B cell (primary cell): Measurements from ENCODE around the gene POLDIP3. TPM values are rescaled to one million over a fixed set of nuclear protein-coding genes. Genes with fewer than 3 reads are reported as not detected.

Experiments used
- ATAC-seq: fragments of 200-7000 bp; cut with Tn5 transposase; one replicate; pipeline ENCODE4 v1.10.0; 2021; ENCODE audit warnings: low read depth, mild to moderate bottlenecking, moderate number of reproducible peaks, moderate library complexity
- CTCF ChIA-PET: fragments of 350-600 bp; sonication (Branson Sonifier 250); formaldehyde crosslinking; loops from one replicate; lab custom pipeline; 2021; ENCODE audit warnings: antibody characterized with exemption, inconsistent platforms; lab: Charles Lee
- POLR2A ChIA-PET: fragments of 350-600 bp; sonication (Branson Sonifier 250); formaldehyde crosslinking; loops from one replicate; lab custom pipeline; 2021; ENCODE audit warnings: antibody characterized with exemption; lab: Charles Lee
- DNase-seq: peaks from one replicate; pipeline ENCODE4 v3.0.0; 2013
- H2AFZ ChIP-seq: 2 replicates; pipeline ENCODE4 v1.6.1; 2012; ENCODE audit warnings: mild to moderate bottlenecking, low read depth, low read length; ENCODE audit not compliant: insufficient read depth, poor library complexity, severe bottlenecking
- H3K27ac ChIP-seq, 2 donors: 1 replicate in 1 of 2; 2 replicates in 1 of 2; pipeline ENCODE4 v1.5.1; 2012 to 2013; ENCODE audit warnings: low read length in 2 of 2, mild to moderate bottlenecking in 2 of 2, moderate library complexity in 1 of 2
- H3K27me3 ChIP-seq, 4 experiments: fragments of 200-600 bp in 1 of 4; sonication (generic) in 1 of 4; replicated peaks in 1 of 4; 1 replicate in 2 of 4; 2 replicates in 2 of 4; pipeline versions ENCODE4 v1.6.1 to v1.7.0; 2013 to 2016; ENCODE audit warnings: low read length in 3 of 4, mild to moderate bottlenecking in 2 of 4, mixed read lengths in 1 of 4, moderate library complexity in 1 of 4; ENCODE audit not compliant: insufficient read depth in 4 of 4, control insufficient read depth in 3 of 4; ENCODE audit errors: control extremely low read depth in 1 of 4
- H3K36me3 ChIP-seq, 2 experiments: replicated peaks in 1 of 2; 1 replicate in 1 of 2; 2 replicates in 1 of 2; pipeline versions ENCODE4 v1.6.1 to v1.7.1; 2013; ENCODE audit warnings: low read length in 1 of 2; ENCODE audit not compliant: insufficient read depth in 2 of 2, control insufficient read depth in 1 of 2; ENCODE audit errors: control extremely low read depth in 1 of 2, extremely low read depth in 1 of 2
- H3K4me1 ChIP-seq, 2 donors: fragments of 200-600 bp in 1 of 2; sonication (generic) in 1 of 2; 1 replicate in 1 of 2; 2 replicates in 1 of 2; pipeline versions ENCODE4 v1.5.1 to v1.6.1; 2013 to 2017; ENCODE audit warnings: low read length in 2 of 2; ENCODE audit not compliant: control insufficient read depth in 2 of 2, insufficient read depth in 2 of 2
- H3K4me2 ChIP-seq: replicated peaks from 2 replicates; pipeline ENCODE3; 2012; ENCODE audit warnings: mild to moderate bottlenecking, low read depth, low read length; ENCODE audit not compliant: poor library complexity, severe bottlenecking
- H3K4me3 ChIP-seq, 5 experiments: fragments of 200-600 bp in 1 of 5; sonication (generic) in 1 of 5; 1 replicate in 3 of 5; 2 replicates in 2 of 5; pipeline versions ENCODE4 v1.5.1 to v1.7.0; 2011 to 2016; ENCODE audit warnings: low read length in 4 of 5, mild to moderate bottlenecking in 4 of 5, low read depth in 2 of 5, control low read depth in 1 of 5, moderate library complexity in 1 of 5; ENCODE audit not compliant: insufficient read depth in 1 of 5; ENCODE audit errors: control extremely low read depth in 1 of 5, extremely low read depth in 1 of 5
- H3K79me2 ChIP-seq: fragments of 200-600 bp; sonication (generic); one replicate; pipeline ENCODE4 v1.6.0; 2016; ENCODE audit warnings: low read length; ENCODE audit not compliant: control insufficient read depth, insufficient read depth
- H3K9ac ChIP-seq: fragments of 200-600 bp; sonication (generic); 2 replicates; pipeline ENCODE4 v1.6.1; 2017; ENCODE audit warnings: mild to moderate bottlenecking, low read length, moderate library complexity
- H3K9me3 ChIP-seq, 3 donors: one replicate each; pipeline versions ENCODE4 v1.6.1 to v1.7.1; 2013; ENCODE audit warnings: low read length in 2 of 3; ENCODE audit not compliant: control insufficient read depth in 2 of 3, insufficient read depth in 1 of 3; ENCODE audit errors: control extremely low read depth in 1 of 3
- H4K20me1 ChIP-seq: 2 replicates; pipeline ENCODE4 v1.6.0; 2012; ENCODE audit warnings: mild to moderate bottlenecking, low read length; ENCODE audit not compliant: insufficient read depth, control insufficient read depth, poor library complexity, severe bottlenecking
- H3K27ac Mint-ChIP-seq: one replicate; pipeline ENCODE4 v1.8.0; 2021; ENCODE audit warnings: mixed read lengths
- H3K27me3 Mint-ChIP-seq: one replicate; pipeline ENCODE4 v1.8.0; 2021; ENCODE audit warnings: mixed read lengths
- H3K4me1 Mint-ChIP-seq: one replicate; pipeline ENCODE4 v1.8.0; 2021; ENCODE audit warnings: mixed read lengths
- H3K4me3 Mint-ChIP-seq: one replicate; pipeline ENCODE4 v1.8.0; 2021; ENCODE audit warnings: mixed read lengths
- H3K9me3 Mint-ChIP-seq: one replicate; pipeline ENCODE4 v1.8.0; 2022; ENCODE audit warnings: mixed read lengths; ENCODE audit not compliant: insufficient read depth
- CTCF ChIP-seq: fragments of 200-600 bp; IDR thresholded peaks from one replicate; pipeline ENCODE4 v1.8.0; 2022; ENCODE audit warnings: antibody characterized with exemption, mild to moderate bottlenecking
- EZH2 ChIP-seq: IDR thresholded peaks from 2 replicates; pipeline ENCODE4 v1.6.1; 2012; ENCODE audit warnings: borderline replicate concordance, low read depth, mild to moderate bottlenecking, moderate library complexity, low read length; ENCODE audit not compliant: insufficient read depth, poor library complexity, severe bottlenecking
- WGBS: methylation state at CpG from one replicate; pipeline ENCODE4 v1.1.5; 2013; ENCODE audit warnings: missing lambda C conversion rate; ENCODE audit not compliant: insufficient coverage; 5-methylcytosine and 5-hydroxymethylcytosine counted together
- intact Hi-C: fragments of 100-400 bp; cut with micrococcal nuclease; formaldehyde crosslinking; loops from one replicate; pipeline ENCODE4 v1.10.0; 2022
- polyA plus RNA-seq: library from polyadenylated mRNA; depleted of rRNA; stranded (reverse); fragments of >200 nt; gene quantifications from 2 replicates; pipeline ENCODE4 v1.2.3, GENCODE V29; 2012
- total RNA-seq, 2 donors: library from RNA; stranded (reverse); fragments of 120-200 nt in 1 of 2; gene quantifications; 1 replicate in 1 of 2; 2 replicates in 1 of 2; pipeline versions ENCODE4 v1.2.3 to v1.2.4, GENCODE V29; 2013 to 2022

POLDIP3 gene
- total and polyA plus RNA-seq, 2 donors (not counting 1 experiment from before 2014, with no cell fraction given) = 44.9 to 86.5 TPM

GRCh38 chr22:42611051-42611450, 3.6 kb downstream of the POLDIP3 start:
- H3K4me3 ChIP-seq = no peak overlapping the region
- no peak overlapping the region for H3K9ac ChIP-seq
- intact Hi-C loops = no loop called here
- 67% methylated on average over 1 of the region's 1 CpG for WGBS
- no peak overlapping the region for H3K4me2 ChIP-seq
- no peak overlapping the region for H3K27ac ChIP-seq
- peaks cover 6 to 43% of the 10 kb centered on the region in 2 experiments for H3K36me3 ChIP-seq
- Mint-ChIP-seq H3K4me3 (no peak overlapping the region), H3K9me3 (no peaks in the 10 kb centered on the region), H3K4me1 (peaks cover 58% of the 10 kb centered on the region), H3K27me3 (no peaks in the 10 kb centered on the region), H3K27ac (no peak overlapping the region)
- peaks cover 21 to 43% of the 10 kb centered on the region in 2 donors for H3K4me1 ChIP-seq
- H3K27me3 ChIP-seq = no peaks in the 10 kb centered on the region
- CTCF ChIA-PET = no interaction called here
- H3K9me3 ChIP-seq = no peaks in the 10 kb centered on the region
- peaks cover 73% of the 10 kb centered on the region for H4K20me1 ChIP-seq
- peaks cover 75% of the 10 kb centered on the region for H3K79me2 ChIP-seq
- POLR2A ChIA-PET = no interaction called here
- H2AFZ ChIP-seq = no peak overlapping the region
- TF ChIP-seq CTCF = no peak
- TF ChIP-seq EZH2 = no peak
- ATAC-seq (no peak), DNase-seq (no peak)

- Histone ChIP-seq H3K4me1 (peaks cover 18 to 35% of the 10 kb centered on the region in 2 donors), H3K36me3 (peaks cover 6 to 49% of the 10 kb centered on the region in 2 experiments), H3K4me2 (no peak overlapping the region), H3K9ac (no peak overlapping the region), H3K27ac (no peak overlapping the region), H3K79me2 (peaks cover 84% of the 10 kb centered on the region), H3K4me3 (no peak overlapping the region), H3K27me3 (no peaks in the 10 kb centered on the region), H4K20me1 (peaks cover 82% of the 10 kb centered on the region), H3K9me3 (no peaks in the 10 kb centered on the region), H2AFZ (no peak overlapping the region)
- DNase-seq (no peak), ATAC-seq (no peak)
- intact Hi-C loops = no loop called here
- 93% methylated on average over 4 of the region's 5 CpGs for whole genome bisulfite sequencing
- ChIA-PET CTCF (interaction anchor here (1.3 kb wide), 1 partner anchor 13 kb away, joined by 4 read pairs; no protein-coding TSS in a partner anchor), POLR2A (no interaction called here)
- Mint-ChIP-seq H3K4me1 (peaks cover 57% of the 10 kb centered on the region), H3K4me3 (no peak overlapping the region), H3K9me3 (no peaks in the 10 kb centered on the region), H3K27ac (no peak overlapping the region), H3K27me3 (no peaks in the 10 kb centered on the region)
- TF ChIP-seq EZH2 = no peak
Measured at GRCh38 chr22:42610186-42610585, 4.5 kb downstream of the POLDIP3 start.
